ENCODE measurements around the gene RNF26.
A peak's percentile ranks its signal among the peaks of the same experiment; 100 is the strongest.

RNF26 gene

GRCh38 chr11:119320776-119321524, 13.4 kb upstream of the RNF26 start:
- DNase-seq (ENCODE audit: low spot score), result no peak

GRCh38 chr11:119322360-119322739, 12.0 kb upstream of the RNF26 start:
- DNase-seq (ENCODE audit: low spot score), result no peak
- no peak for ATAC-seq (ENCODE audit: low read depth)
- Histone ChIP-seq H3K27me3 (ENCODE audit: insufficient read depth, poor library complexity, severe bottlenecking) (no peaks in the 10 kb centered on the region), H3K4me1 (ENCODE audit: insufficient read depth, poor library complexity, severe bottlenecking) (peaks cover 13% of the 10 kb centered on the region), H3K36me3 (ENCODE audit: low read depth) (no peaks in the 10 kb centered on the region), H3K4me3 (ENCODE audit: severe bottlenecking) (no peak overlapping the region), H3K27ac (ENCODE audit: poor library complexity, severe bottlenecking) (no peak overlapping the region), H3K9me3 (ENCODE audit: severe bottlenecking) (no peaks in the 10 kb centered on the region)
- TF ChIP-seq, protein P1, sequence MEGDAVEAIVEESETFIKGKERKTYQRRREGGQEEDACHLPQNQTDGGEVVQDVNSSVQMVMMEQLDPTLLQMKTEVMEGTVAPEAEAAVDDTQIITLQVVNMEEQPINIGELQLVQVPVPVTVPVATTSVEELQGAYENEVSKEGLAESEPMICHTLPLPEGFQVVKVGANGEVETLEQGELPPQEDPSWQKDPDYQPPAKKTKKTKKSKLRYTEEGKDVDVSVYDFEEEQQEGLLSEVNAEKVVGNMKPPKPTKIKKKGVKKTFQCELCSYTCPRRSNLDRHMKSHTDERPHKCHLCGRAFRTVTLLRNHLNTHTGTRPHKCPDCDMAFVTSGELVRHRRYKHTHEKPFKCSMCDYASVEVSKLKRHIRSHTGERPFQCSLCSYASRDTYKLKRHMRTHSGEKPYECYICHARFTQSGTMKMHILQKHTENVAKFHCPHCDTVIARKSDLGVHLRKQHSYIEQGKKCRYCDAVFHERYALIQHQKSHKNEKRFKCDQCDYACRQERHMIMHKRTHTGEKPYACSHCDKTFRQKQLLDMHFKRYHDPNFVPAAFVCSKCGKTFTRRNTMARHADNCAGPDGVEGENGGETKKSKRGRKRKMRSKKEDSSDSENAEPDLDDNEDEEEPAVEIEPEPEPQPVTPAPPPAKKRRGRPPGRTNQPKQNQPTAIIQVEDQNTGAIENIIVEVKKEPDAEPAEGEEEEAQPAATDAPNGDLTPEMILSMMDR (IDR thresholded peaks at IDR 0.05; ENCODE audit: poor library complexity, severe bottlenecking), result no peak

More at GRCh38 chr11:119320776-119321524, 13.4 kb upstream of the RNF26 start:
- TF ChIP-seq, protein P1 (IDR thresholded peaks at IDR 0.05; ENCODE audit: poor library complexity, severe bottlenecking), result no peak
- H3K4me1 ChIP-seq (ENCODE audit: insufficient read depth, poor library complexity, severe bottlenecking), result peaks cover 13% of the 10 kb centered on the region
- H3K9me3 ChIP-seq (ENCODE audit: severe bottlenecking), result no peaks in the 10 kb centered on the region
- H3K36me3 ChIP-seq (ENCODE audit: low read depth), result no peaks in the 10 kb centered on the region
- no peaks in the 10 kb centered on the region for H3K27me3 ChIP-seq (ENCODE audit: insufficient read depth, poor library complexity, severe bottlenecking)
- H3K4me3 ChIP-seq (ENCODE audit: severe bottlenecking), result peak overlapping the region; percentile 4
- ATAC-seq (ENCODE audit: low read depth), result peak; percentile 17; the same call in 1 of the 3 replicates
- H3K27ac ChIP-seq (ENCODE audit: poor library complexity, severe bottlenecking), result no peak overlapping the region

DNA sequence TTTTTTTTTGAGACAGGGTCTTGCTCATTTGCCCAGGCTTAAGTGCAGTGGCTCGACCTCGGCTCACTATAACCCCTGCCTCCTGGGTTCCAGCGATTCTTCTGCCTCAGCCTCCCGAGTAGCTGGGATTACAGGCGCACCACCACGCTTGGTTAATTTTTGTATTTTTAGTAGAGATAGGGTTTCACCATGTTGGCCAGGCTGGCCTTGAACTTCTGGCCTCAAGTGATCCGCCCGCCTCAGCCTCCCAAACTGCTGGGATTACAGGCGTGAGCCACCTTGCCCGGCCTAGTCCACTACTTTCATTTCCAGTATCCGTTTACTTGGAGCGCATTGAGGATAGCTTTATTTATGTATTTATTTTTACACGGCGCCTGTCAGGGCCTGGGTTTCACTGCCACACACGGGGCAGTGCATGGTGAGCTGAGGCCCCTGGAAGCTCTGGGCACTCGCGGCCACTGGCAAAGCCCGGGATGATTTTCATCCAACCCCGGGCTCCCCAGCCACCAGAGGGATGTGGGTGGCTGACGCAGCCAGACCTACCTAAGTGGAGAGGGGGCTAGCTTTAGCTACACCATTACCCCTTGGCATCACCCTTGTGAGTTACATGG, 11.3 kb upstream of the RNF26 start:
- Histone ChIP-seq H3K9me3 (ENCODE audit: severe bottlenecking) (no peaks in the 10 kb centered on the region), H3K27ac (ENCODE audit: poor library complexity, severe bottlenecking) (no peak overlapping the region), H3K36me3 (ENCODE audit: low read depth) (no peaks in the 10 kb centered on the region), H3K4me1 (ENCODE audit: insufficient read depth, poor library complexity, severe bottlenecking) (peaks cover 10% of the 10 kb centered on the region), H3K27me3 (ENCODE audit: insufficient read depth, poor library complexity, severe bottlenecking) (no peaks in the 10 kb centered on the region), H3K4me3 (ENCODE audit: severe bottlenecking) (no peak overlapping the region)
- ATAC-seq (ENCODE audit: low read depth) (no peak), DNase-seq (ENCODE audit: low spot score) (no peak)
- TF ChIP-seq, protein P1 (IDR thresholded peaks at IDR 0.05; ENCODE audit: poor library complexity, severe bottlenecking), result no peak

GRCh38 chr11:119323532-119324033, 10.7 kb upstream of the RNF26 start:
- ATAC-seq (ENCODE audit: low read depth), result peak; percentile 24; the same call in 1 of the 3 replicates
- TF ChIP-seq, protein P1 (IDR thresholded peaks at IDR 0.05; ENCODE audit: poor library complexity, severe bottlenecking), result peak; percentile 84
- no peaks in the 10 kb centered on the region for H3K9me3 ChIP-seq (ENCODE audit: severe bottlenecking)
- DNase-seq (ENCODE audit: low spot score), result no peak
- peaks cover 5% of the 10 kb centered on the region for H3K4me1 ChIP-seq (ENCODE audit: insufficient read depth, poor library complexity, severe bottlenecking)
- no peak overlapping the region for H3K4me3 ChIP-seq (ENCODE audit: severe bottlenecking)
- no peak overlapping the region for H3K27ac ChIP-seq (ENCODE audit: poor library complexity, severe bottlenecking)
- no peaks in the 10 kb centered on the region for H3K36me3 ChIP-seq (ENCODE audit: low read depth)
- H3K27me3 ChIP-seq (ENCODE audit: insufficient read depth, poor library complexity, severe bottlenecking), result no peaks in the 10 kb centered on the region
